AG04449 (cell line): ENCODE results near the gene HSPA13.

ENCODE experiments used
- CTCF ChIA-PET: fragments of 350-600 bp; formaldehyde crosslinking; extraction: SDS; loops from one replicate; lab custom pipeline; 2021; ENCODE audit warnings: antibody characterized with exemption; lab: Yijun Ruan, JAX
- POLR2A ChIA-PET: fragments of 400-600, 350-600 bp; formaldehyde crosslinking; extraction: SDS; loops from one replicate; lab custom pipeline; 2020; ENCODE audit warnings: antibody characterized with exemption, inconsistent platforms; lab: Yijun Ruan, JAX
- DNase-seq: peaks from one replicate; pipeline ENCODE4 v3.0.0-alpha.2; 2010; ENCODE audit warnings: low read depth, low spot score
- H3K4me3 ChIP-seq: 2 replicates; pipeline ENCODE4 v1.5.1; 2011; ENCODE audit warnings: low read depth, mild to moderate bottlenecking, control low read depth, low read length
- TF ChIP-seq, protein P1 (sequence below): IDR thresholded peaks from one replicate; pipeline ENCODE4 v1.5.1; 2011; ENCODE audit warnings: mild to moderate bottlenecking, moderate library complexity, low read length, control low read depth, inconsistent platforms; ENCODE audit not compliant: insufficient read depth; ENCODE audit errors: missing control alignments

The HSPA13 gene, protein sequence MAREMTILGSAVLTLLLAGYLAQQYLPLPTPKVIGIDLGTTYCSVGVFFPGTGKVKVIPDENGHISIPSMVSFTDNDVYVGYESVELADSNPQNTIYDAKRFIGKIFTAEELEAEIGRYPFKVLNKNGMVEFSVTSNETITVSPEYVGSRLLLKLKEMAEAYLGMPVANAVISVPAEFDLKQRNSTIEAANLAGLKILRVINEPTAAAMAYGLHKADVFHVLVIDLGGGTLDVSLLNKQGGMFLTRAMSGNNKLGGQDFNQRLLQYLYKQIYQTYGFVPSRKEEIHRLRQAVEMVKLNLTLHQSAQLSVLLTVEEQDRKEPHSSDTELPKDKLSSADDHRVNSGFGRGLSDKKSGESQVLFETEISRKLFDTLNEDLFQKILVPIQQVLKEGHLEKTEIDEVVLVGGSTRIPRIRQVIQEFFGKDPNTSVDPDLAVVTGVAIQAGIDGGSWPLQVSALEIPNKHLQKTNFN

DNA sequence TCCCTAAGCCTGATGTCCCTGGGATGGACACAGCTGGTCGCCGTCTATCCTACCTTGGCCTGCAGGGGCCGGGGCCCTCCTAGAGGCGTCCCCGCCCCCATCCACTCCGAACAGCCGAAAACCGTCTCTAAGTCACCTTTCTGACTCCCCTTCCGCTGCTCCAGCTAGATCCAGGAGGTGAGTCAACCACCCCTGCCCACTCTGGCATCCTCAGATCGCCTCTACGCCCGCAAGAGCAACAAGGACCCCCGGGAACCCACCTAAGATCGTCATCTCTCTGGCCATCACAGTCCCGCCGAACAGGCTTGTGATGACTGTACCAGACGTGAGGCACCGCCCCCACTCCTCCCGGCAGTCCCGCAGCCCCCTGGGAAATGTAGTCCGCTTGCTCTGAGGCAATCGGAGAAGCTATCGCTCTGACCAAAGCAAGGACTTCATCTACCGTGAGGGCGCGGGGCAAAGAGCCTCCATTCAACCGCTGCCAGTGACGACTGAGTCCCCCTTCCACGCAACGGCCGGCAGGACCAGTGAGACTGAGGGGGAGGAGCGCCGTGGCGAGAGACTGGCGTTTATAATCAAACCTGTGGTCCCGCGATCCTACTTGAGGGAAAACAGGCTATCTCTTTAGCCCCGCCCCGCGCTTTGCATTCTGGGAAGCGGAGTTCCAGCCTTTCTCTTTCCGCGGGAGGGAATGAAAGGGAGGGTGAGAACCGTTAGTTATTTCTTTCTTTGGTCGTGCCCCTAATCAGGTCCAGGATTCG lies at the start of gene HSPA13:
Gene HSPA13 (minus strand): TSS at position 312 of the 761 bp plus-strand sequence. CDS start 27 bp downstream, at position 285.
- ChIA-PET POLR2A (interaction anchor here (0.8 kb wide), 1 partner anchor 79 kb away, joined by 3 read pairs; no protein-coding TSS in a partner anchor), CTCF (interaction anchor here (1.0 to 1.3 kb wide), 2 partner anchors 1100 to 1102 kb away, joined by 3 to 4 read pairs; no protein-coding TSS in a partner anchor)

DNA sequence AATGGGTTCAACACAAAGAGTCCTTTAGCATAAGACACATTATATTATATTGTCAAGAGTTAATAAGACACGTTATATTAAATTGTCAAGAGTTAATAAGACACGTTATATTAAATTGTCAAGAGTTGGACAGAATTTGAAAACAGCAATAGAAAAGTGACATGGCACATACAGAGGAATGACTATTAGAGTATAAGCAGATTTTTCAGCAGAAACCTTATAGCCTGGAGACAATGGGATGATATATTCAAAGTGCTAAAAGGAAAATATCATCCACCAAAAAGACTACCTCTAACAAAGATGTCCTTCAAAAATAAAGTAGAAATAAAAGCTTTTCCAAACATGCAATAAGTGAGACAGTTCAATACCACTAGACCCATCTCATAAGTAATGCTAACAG lies 36.0 kb upstream of the HSPA13 start:
- H3K4me3 ChIP-seq: no peak overlapping the region
- TF ChIP-seq, protein P1, sequence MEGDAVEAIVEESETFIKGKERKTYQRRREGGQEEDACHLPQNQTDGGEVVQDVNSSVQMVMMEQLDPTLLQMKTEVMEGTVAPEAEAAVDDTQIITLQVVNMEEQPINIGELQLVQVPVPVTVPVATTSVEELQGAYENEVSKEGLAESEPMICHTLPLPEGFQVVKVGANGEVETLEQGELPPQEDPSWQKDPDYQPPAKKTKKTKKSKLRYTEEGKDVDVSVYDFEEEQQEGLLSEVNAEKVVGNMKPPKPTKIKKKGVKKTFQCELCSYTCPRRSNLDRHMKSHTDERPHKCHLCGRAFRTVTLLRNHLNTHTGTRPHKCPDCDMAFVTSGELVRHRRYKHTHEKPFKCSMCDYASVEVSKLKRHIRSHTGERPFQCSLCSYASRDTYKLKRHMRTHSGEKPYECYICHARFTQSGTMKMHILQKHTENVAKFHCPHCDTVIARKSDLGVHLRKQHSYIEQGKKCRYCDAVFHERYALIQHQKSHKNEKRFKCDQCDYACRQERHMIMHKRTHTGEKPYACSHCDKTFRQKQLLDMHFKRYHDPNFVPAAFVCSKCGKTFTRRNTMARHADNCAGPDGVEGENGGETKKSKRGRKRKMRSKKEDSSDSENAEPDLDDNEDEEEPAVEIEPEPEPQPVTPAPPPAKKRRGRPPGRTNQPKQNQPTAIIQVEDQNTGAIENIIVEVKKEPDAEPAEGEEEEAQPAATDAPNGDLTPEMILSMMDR: no peak
- ChIA-PET POLR2A (no interaction called here), CTCF (no interaction called here)
- no peak for DNase-seq

More for the DNA sequence above, at the start of gene HSPA13:
- DNase-seq: peak; percentile 98
- TF ChIP-seq, protein P1: peak; percentile 0
- peak within 1 kb of the TSS; percentile 90 for H3K4me3 ChIP-seq

DNA sequence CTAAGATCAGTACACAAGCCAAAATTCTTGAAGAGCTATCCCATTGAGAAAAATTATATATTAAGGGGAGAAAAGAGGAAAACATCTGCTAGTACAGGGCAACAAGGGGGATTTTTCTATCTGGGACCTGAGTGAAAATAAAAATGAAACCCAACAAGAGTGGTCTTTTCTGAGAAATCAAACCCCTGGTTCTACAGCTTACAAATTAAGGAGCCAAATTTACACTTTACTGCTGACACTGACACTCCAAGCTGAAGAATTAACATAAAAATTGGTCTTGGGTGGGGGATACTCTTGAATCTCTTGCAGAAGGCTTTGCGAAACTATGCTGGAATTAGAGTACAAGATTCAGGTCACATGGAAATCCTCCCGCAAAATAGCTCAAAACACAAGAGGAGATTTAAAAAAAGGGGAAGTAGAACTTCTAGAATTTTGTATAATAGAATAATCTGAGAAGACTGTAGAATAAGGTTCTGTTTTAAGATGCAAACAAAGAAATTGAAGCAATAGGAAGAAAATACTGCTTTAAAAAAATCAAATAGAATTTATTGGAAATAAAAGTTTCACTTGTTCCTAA lies 32.1 kb upstream of the HSPA13 start:
- H3K4me3 ChIP-seq: no peak overlapping the region
- ChIA-PET CTCF (no interaction called here), POLR2A (no interaction called here)
- no peak for DNase-seq
- TF ChIP-seq, protein P1: no peak

DNA sequence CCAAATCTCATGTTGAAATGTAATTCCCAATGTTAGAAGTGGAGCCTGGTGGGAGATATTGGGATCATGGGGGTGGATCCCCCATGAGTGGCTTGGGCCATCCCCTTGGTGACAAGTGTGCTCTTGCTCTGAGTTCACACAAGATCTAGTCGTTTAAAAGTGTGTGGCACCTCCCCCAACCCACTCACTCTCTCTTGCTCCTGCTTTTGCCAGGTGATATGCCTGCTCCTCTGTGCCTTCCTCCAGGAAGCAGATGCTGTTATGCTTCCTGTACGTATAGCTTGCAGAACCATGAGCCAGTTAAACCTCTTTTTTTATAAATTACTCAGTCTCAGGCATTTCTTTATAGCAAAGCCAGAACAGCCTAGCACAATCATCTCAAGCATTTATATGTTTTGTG lies 23.0 kb upstream of the HSPA13 start:
- TF ChIP-seq, protein P1: no peak
- H3K4me3 ChIP-seq: no peak overlapping the region

DNA sequence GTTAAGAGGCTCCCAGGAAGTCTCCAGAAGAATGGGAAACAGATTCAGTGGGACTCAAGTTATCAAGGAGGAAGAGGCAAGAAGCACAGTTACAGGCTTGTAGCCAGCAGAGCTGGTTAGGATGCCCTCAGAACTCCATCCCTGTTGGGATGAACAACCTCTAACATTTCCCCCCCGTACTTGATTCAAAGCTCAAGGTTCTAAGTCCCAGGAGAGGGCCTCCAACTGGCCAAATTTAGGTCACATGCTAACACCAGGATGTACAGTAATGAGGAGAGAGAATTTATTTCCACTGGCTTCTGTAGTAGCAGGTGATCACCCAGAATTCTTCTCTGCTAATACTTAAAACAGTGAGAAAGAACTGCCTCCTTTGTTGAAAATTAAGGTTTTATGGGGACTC lies 22.3 kb upstream of the HSPA13 start:
- CTCF ChIA-PET: no interaction called here

More for the DNA sequence above, 23.0 kb upstream of the HSPA13 start:
- POLR2A ChIA-PET: no interaction called here
- DNase-seq: no peak
- CTCF ChIA-PET: interaction anchor here (1.4 kb wide), 1 partner anchor 1077 kb away, joined by 5 read pairs; no protein-coding TSS in a partner anchor

More for the DNA sequence above, 22.3 kb upstream of the HSPA13 start:
- DNase-seq: no peak
- POLR2A ChIA-PET: no interaction called here
- no peak overlapping the region for H3K4me3 ChIP-seq
- TF ChIP-seq, protein P1: no peak
